Ishikawa (cell line): ENCODE data around the gene NGFR.

ENCODE experiments used
- YY1 ChIP-seq: IDR thresholded peaks from 2 replicates; pipeline ENCODE4 v1.6.1; 2012; ENCODE audit warnings: low read depth
- TF ChIP-seq, protein P1 (sequence below): IDR thresholded peaks from 2 replicates; pipeline ENCODE4 v1.6.1; 2012; ENCODE audit warnings: low read depth, mild to moderate bottlenecking

DNA sequence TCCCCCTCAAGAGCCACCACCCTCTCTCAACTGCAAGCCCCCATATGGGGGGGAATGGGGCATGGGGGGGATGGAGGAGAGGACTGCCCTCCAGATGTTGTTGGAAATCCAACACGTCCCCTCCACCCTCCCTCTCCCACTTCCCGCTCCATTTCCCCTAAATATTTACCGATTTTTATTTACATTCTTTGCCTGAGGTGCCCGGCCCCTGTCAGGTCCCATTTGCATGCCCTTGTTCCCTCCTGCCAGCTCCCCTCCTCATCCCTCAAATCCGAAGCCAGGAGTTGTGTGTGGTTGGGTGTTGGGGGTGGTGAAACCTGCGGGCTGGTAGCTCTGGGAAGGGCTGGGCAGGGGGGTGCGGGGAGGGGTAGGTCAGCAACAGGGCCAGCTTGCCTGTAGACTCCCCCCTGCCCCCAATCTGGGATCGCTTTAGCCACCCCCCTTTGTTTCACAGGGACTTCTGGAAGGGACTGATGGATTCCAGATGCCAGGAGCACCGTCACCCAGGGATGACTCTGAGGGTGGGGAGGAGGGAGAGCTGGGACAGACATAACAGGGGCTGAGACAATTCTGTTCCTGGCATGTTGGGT lies 39.7 kb upstream of the NGFR start:
- TF ChIP-seq, protein P1, sequence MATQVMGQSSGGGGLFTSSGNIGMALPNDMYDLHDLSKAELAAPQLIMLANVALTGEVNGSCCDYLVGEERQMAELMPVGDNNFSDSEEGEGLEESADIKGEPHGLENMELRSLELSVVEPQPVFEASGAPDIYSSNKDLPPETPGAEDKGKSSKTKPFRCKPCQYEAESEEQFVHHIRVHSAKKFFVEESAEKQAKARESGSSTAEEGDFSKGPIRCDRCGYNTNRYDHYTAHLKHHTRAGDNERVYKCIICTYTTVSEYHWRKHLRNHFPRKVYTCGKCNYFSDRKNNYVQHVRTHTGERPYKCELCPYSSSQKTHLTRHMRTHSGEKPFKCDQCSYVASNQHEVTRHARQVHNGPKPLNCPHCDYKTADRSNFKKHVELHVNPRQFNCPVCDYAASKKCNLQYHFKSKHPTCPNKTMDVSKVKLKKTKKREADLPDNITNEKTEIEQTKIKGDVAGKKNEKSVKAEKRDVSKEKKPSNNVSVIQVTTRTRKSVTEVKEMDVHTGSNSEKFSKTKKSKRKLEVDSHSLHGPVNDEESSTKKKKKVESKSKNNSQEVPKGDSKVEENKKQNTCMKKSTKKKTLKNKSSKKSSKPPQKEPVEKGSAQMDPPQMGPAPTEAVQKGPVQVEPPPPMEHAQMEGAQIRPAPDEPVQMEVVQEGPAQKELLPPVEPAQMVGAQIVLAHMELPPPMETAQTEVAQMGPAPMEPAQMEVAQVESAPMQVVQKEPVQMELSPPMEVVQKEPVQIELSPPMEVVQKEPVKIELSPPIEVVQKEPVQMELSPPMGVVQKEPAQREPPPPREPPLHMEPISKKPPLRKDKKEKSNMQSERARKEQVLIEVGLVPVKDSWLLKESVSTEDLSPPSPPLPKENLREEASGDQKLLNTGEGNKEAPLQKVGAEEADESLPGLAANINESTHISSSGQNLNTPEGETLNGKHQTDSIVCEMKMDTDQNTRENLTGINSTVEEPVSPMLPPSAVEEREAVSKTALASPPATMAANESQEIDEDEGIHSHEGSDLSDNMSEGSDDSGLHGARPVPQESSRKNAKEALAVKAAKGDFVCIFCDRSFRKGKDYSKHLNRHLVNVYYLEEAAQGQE: no peak
- no peak for TF ChIP-seq YY1
